ENCODE measurements around the gene NVL.
A peak's percentile ranks its signal among the peaks of the same experiment; 100 is the strongest.

The NVL gene

DNA sequence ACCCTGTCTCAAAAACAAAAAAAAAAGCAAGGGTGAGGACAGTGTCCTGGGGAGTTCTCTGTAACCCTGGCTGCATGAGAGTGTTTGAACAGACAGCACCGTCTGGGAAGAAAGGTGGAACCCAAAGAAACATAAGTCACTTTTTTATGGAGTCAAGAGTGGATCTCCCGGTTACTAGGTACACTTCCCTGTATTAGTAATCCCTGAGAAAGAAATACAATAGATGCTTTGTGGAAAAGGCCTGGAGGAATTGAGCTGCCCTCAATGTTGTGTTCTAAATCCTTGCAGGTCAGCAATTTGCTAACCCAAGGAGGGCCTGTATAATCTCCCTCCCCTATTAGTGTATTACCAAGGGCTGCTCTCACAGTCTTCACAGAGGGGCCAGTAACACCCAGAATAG lies 130.3 kb downstream of the NVL start:
- no peak for DNase-seq (ENCODE audit: low spot score)

DNA sequence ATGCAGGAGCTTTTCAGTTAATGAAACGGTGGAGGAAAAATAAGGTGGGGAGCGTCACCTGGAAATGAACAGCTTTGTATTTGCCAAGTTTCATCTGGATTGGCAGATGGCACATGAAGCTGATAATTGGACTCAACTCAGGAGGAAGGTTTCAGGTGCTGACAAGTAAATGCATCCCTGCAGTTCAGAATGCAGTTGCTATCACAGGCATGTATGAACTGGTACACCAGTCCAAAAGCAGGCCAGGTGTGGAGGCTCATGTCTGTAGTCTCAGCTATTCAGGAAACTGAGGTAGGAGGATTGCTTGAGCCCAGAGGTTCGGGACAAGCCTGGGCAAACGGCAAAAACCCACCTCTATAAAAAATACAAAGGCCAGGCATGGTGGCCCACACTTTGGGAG lies 131.4 kb downstream of the NVL start:
- DNase-seq (ENCODE audit: low spot score) = no peak

DNA sequence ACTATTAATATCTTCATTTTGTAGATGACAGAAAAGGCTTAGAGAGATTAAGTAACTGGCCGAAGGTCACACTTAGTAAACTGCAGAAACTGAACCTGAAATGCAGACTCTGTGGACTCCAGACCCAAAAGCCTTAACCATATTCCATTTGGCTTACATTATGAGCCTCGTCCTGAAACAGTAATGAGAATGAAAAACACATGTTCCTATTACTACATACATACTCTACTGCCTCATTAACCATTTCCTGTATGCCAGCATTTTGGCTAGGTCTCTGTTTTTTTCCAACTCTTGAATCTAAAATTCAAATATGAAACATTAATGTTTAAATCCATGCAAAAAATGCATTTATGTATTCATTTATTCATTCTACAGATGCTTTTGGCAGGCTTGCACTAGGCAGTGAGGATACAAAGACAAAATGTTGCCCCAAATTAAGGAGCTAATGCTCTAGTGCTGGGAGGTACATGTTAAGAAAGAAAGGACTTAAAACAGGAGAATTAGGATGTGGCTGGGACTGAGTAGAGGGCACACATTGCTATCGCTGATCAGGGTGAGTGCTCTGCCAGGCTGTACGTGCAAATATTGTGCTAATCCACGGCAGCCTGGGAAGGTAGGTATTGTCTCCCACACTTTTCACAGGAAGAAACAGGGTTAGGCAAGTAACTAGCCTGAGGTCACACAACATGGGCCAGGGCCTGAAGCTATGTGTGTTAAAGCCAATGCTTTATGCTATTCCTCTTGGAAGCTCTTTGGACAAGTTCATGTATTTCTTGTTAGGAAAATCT lies 133.0 kb downstream of the NVL start:
- no peak for DNase-seq (ENCODE audit: low spot score)

DNA sequence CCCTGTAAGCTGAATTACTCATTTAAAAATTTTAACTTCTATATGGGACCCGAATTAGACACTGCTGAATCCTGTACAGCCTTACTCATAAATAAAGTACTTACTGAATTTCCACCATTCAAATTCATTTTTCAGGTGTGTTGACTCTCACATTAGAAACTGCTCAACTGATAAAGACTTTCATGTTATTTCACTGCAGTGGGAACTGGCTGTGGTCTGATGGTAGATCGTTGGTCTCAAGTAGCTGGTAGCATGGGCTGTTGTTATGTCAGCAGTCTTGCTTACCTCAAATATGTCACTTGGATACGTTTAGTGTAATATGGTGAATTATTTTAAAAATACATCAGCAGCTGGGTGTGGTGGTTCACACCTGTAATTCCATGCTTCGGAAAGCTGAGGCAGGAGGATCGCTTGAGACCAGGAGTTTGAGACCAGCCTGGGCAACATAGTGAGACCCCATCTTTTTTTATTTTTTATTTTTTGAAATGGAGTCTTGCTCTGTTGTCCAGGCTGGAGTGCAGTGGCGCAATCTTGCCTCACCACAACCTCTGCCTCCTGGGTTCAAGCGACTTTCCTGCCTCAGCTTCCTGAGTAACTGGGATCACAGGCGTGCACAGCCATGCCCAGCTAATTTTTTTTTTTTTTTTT lies 136.5 kb downstream of the NVL start:
- DNase-seq (ENCODE audit: low spot score) = no peak

DNA sequence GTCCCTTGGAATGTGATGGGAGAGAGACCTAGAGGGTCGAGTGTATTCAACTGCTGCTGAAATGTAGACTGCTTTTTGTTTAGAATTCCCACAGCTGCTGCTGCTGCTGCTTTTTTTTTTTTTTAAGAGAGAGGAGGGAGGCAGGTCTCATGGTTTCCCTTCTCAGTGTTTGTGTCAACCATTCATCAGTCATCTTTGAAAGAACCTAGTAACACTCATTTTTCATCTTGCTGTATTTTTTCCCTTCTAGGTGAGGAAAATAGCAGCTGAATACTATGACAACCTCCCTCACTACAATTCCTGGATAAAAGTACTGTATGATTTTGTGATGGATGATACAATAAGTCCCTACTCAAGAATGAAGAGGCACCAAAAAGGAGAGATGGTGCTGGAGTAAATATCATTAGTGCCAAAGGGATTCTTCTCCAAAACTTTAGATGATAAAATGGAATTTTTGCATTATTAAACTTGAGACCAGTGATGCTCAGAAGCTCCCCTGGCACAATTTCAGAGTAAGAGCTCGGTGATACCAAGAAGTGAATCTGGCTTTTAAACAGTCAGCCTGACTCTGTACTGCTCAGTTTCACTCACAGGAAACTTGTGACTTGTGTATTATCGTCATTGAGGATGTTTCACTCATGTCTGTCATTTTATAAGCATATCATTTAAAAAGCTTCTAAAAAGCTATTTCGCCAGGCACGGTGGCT lies 137.7 kb downstream of the NVL start:
- no peak for DNase-seq (ENCODE audit: low spot score)

DNA sequence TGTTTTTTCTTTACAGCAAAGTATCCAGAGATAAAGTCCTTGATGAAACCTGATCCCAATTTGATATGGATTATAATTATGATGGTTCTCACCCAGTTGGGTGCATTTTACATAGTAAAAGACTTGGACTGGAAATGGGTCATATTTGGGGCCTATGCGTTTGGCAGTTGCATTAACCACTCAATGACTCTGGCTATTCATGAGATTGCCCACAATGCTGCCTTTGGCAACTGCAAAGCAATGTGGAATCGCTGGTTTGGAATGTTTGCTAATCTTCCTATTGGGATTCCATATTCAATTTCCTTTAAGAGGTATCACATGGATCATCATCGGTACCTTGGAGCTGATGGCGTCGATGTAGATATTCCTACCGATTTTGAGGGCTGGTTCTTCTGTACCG lies 140.4 kb downstream of the NVL start:
- no peak for DNase-seq (ENCODE audit: low spot score)

DNA sequence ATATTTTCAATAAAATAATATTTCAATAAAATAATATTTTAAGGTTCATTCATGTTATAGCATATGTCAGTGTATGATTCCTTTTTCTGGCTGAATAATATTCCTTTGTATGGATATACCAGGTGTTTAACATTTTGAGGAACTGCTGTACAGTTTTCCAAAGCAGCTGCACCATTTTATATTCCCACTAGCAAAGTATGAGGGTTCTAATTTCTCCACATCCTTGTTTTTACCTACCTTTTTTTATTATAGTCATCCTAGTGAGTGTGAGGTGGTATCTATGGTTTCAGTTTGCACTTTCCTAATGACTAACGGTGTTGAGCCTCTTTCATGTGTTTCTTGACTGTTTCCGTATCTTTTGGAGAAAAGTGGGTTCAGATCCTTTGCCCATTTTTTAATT lies 141.7 kb downstream of the NVL start:
- DNase-seq (ENCODE audit: low spot score) = no peak

DNA sequence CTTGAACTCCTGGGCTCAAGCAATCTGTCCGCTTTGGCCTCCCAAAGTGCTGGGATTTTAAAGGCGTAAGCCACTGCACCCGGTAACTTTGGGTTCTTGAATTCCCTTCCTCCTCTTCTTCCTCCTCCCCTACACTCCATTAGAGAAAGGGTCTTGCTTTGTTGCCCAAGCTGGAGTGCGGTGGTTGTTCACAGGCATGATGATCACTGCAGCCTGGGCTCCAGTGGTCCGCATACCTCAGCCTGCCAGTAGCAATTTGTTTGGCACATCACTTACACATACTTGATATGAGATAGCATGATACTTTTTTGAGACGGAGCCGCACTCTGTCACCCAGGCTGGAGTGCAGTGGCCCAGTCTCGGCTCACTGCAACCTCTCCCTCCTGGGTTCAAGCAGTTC lies 144.8 kb downstream of the NVL start:
- DNase-seq (ENCODE audit: low spot score) = no peak

DNA sequence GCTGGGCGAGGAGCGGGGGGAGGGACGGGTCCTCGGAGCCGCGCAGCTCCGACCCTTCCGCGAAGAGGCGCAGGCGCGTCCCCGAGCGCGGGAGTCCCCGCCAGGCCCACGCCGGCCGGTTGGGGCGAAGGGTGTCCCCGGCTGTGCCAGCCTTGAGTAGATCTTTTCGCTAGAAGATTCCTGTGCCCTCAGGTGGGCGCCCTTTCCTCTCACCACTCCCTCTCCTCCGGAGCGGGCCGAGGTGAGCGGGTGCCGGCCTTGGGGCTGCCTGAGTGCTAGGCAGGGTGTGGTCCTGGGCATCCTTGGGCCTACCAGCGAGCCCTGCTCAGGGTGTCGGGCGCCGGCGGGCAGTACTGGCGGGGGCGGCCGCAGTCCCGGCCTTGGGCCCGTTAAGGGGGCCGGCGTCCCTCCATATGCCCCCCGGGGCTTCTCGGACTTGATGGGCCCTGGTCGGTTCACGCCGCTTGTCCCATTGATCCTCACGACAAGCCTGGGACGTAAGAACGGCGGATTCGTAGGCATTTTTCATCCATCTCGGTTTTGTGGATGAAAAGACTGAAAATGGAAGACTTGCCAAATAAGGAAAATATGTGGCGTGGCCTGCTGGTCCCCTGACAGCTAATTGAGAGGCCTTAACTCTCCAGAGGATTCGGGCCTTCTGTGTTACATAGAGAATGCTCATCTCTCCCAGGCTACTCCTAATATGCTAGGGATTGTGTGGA lies 146.2 kb downstream of the NVL start:
- peak; percentile 57 for DNase-seq (ENCODE audit: low spot score)

DNA sequence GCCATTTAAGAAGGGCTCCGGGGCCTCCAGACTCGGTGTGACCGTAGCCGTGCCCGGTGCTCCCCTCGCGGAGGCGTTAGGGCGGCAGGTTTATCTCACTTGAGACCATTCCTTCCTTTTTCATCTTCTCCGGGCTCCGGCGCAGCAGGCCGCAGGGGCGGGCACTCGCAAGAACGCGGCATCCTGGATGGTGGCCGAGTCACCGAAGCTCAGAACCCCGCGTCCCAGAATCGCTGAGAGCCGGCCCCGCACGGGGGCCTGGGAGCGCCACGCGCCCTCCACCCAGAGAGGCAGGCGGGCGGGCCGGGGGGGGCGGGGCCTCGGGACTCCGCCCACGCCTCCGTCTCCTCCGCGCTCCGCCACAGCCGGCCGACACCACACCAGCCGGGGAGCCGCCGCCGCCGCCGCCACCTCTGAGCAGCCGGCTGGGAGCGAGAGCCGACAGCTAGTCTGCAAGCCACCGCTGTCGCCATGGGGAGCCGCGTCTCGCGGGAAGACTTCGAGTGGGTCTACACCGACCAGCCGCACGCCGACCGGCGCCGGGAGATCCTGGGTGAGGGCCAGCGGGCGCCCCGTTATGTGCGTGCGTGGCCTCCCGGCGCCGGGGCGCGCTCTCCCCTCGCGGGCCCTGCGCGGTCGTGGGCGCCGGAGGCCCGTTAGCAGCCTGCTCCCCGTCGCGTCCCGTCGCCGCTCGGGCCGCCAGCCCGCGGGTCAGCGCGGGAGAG lies 146.9 kb downstream of the NVL start, which contains the start of gene DEGS1:
DEGS1 (plus strand) TSS at position 375 of the 725 bp plus-strand sequence; CDS start at position 472, 97 bp downstream.
- DNase-seq (ENCODE audit: low spot score) = peak; percentile 93

DNA sequence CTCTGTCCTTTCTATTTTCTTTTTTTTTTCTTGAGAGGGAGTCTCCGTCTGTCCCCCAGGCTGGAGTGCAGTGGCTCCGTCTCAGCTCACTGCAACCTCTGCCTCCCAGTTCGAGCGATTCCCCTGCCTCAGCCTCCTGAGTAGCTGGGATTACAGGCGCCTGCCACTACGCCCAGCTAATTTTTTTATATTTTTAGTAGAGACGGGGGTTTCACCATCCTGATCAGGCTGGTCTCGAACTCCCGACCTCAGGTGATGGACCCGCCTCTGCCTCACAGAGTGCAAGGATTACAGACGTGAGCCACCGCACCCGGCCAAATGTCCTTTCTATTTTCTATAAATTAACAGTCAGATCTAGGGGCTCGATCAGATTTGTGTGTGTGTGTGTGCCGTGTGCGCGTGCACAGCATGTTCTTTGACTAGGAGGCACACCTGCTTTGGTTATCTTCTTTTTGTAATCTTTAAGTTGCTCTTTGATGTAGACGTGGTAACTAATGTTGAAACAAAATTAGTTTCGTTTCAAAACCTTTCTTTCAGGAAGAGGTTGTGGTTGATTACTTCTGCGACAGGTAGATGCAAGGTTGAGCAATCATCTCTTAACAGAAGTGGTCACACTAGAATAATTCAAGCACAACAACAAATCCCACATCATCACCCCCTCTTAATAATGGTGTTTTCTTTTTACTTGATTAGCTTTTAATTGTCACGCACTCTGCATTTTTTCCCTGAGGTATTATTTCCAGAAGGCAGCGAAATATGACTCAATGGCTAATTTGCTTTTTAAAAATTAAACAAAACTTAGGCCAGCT lies 147.7 kb downstream of the NVL start:
- no peak for DNase-seq (ENCODE audit: low spot score)

DNA sequence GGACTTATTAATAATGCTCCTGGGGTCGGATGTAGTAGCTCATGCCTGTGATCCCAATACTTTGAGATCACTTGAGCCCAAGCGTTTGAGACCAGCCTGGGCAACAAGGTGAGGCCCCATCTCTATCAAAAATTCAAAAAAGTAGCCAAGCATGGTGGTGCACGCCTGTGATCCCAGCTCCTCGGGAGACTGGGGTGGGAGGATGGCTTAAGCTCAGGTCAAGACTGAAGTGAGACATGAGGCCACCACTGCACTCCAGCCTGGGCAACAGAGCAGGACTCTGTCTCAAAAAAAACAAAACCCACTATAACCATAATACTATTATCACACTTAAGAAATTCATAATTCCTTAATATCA lies 148.5 kb downstream of the NVL start:
- no peak for DNase-seq (ENCODE audit: low spot score)

DNA sequence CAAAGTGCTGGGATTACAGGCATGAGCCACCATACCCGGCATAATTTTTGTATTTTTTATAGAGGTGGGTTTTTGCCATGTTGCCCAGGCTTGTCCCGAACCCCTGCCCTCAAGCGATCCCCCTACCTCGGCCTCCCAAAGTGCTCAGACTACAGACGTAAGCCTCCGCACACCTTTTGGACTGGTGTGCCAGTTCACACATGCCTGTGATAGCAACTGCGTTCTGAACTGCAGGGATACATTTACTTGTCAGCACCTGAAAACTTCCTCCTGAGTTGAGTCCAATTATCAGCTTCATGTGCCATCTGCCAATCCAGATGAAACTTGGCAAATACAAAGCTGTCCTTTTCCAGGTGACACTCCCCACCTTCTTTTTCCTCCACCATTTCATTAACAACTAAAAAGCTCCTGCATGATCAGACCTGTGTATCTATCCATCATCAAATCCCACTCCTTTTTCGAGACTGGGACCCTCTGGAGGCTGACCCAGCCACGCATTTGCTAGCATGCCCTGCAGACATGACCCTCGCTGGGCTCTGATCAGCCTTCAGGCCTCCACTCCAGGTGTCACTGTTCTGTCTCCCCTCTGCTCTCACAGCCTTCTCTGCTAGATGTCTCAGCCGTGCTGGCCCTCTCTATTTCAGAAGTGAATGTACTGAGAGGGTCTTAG lies 149.1 kb downstream of the NVL start:
- no peak for DNase-seq (ENCODE audit: low spot score)

DNA sequence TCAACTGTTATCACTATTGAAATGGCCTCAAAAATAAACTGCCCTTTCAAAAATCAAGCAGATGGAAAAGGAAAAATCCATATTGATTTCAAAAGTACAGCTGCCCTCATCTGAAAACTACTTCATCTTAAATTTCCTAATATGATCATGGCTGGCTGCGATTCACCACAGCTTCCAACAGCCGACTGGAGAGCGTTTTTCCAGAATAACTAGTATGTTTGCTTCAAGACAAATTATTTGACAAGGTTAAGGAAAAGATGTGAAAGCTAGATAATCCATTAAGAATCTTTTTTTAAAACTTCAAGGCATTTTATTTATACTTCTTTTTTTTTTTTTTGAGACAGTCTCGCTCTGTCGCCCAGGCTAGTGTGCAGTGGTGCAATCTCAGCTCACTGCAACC lies 151.1 kb downstream of the NVL start:
- DNase-seq (ENCODE audit: low spot score) = no peak

DNA sequence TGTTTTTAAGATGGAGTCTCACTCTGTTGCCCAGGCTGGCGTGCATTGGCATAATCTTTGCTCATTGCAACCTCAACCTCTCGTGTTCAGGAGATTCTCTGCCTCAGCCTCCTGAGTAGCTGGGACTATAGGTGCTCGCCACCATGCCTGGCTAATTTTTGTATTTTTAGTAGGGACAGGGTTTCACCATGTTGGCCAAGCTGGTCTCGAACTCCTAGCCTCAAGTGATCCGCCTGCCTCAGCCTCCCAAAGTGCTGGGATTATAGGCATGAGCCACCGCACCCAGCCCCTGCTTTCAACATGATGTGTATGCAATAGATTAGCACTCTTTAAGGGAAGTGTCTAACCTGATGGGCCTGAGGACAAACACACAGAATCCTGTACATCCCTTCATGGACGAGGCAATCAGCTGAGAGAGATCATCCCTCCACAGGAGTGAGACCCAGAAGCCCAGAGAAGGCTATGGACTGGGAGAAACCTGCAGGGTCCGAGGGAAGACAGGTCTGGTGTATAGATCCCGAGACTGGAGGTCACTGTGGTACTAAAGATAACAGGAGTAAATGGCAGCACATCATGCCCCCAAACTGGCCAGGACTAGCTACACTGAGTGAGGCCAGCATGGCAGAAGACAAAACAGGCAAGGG lies 152.5 kb downstream of the NVL start:
- no peak for DNase-seq (ENCODE audit: low spot score)
